ENCODE measurements around the gene CCT7. TPM values are rescaled to one million over a fixed set of nuclear protein-coding genes. Genes with fewer than 3 reads are reported as not detected.
"Not testable (repeated sequence)": the region's sequence is repeated elsewhere in the genome, so short reads cannot be mapped to it uniquely, and the experiment has no call there.

The CCT7 gene
- total RNA-seq: 192 TPM

DNA sequence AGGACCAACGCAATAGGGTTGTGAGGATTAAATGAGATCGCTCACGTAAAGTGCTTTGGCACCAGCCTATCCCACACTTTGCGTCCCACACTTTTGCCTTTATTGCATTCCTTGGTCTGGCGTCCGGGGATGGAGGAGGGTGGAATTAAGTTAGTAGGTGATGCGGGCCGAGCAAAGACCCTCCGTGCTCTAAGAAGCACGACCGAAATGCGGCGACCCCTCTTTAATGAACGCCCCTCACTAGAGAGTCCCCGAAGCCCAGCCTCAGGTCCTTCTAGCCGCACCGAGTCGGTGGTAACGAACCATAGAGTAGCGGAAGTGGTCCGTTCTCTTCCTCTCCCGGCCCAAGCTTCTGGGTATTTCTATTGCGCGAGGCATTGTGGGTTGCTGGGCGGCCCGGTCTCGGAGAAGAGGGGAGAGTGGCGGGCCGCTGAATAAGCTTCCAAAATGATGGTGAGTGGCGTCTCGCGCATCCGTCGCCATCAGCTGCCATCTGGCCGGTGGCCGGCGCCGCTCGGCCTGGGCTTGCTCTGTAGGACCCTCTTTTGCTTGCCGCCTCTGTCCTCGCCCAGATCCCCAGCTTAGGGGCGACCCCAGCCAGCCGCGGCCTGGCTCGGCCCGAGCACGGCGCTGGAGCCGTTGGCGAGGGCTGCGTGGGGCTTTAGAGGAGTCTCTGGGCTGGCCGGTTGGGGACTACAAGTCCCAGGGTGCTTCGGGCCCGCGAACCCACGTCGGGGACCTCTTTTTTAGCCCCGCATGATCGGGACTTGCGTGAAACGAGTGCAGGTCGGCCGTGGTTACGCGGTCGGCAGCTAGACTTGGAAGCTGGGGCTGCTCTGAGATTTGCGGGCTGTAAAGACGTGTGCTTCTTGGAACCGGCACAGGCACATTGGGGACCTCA lies at the start of gene CCT7:
Gene CCT7, plus strand, starts transcription at position 377 of the 901 bp plus-strand sequence. Its CDS starts 71 bp downstream, at position 448.
- DNase-seq: peak; percentile 96

GRCh38 chr2:73185965-73186364 lies 48.1 kb upstream of the CCT7 start:
- DNase-seq: no peak

GRCh38 chr2:73187549-73187948 lies 46.6 kb upstream of the CCT7 start:
- no peak for DNase-seq

- no peak for DNase-seq
Measured at GRCh38 chr2:73197579-73197978, 36.5 kb upstream of the CCT7 start.

GRCh38 chr2:73200281-73200680 lies 33.8 kb upstream of the CCT7 start:
- not testable (repeated sequence) for DNase-seq

DNA sequence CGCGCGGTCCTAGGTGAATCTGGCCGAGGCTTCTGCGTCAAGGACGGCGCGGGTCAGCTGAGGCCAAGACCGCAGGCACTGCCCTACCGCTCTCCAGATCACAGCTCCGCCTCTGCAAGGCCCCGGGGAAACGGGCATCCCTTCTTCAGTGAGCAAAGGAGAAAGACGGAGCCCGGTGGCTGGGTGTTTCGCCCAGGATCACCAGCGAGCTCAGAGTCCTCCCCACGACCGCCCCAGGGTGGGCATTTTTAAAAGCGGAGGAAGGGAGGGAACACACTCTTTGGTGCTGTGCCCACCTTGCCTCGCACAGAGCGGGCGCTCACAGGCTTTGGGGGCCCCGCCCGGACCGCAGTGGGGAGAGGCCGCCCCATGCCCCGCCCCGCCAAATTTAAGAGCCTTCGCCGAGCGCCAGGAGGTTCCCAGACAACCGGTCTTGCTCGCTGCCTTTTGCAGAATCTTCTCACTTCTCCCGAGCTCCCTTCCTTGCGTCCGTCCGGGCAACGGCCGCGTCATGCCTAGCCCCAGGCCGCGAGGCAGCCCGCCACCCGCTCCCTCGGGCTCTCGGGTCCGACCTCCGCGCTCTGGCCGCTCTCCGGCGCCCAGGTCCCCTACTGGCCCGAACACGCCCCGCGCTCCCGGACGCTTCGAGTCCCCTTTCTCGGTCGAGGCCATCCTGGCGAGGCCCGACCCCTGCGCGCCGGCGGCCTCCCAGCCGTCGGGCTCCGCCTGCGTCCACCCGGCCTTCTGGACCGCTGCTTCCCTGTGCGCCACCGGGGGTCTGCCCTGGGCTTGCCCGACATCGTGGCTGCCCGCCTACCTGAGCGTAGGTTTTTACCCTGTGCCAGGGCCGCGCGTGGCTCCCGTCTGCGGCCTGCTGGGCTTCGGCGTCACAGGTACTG lies 31.7 kb upstream of the CCT7 start, which contains the start of gene NOTO:
Gene NOTO, plus strand, starts transcription at position 419 of the 899 bp plus-strand sequence. Its CDS starts 93 bp downstream, at position 512.
- DNase-seq: no peak

DNA sequence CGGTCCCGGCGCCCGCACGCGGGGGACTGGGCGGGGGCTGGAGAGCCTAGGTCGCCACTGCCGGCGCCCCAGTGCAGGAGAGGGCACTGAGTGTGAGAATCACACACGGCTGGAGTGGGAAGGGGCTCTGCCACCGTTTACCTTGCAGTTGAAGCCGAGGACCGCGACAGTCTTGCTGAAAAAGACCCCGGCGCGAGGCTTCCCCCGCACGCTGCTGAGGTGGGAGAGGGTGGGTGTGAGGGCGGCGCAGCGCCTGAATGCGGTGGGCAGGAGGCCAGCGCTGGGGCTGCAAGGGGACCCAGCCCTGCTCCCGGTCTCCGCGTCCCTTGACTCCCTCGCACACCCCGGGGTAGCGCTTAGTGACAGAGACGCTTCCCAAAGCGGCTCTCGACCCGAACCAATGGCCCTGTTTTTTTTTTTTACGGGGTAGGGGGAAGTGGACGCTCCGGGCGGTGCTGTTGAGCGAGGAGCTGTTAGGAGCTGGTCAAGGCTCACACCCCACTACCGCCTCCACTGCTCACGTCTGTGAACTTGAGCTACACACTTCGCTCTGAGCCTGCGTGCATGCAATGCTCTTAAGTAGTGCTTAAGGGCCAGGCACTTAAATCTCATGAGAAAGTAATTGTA lies 30.9 kb upstream of the CCT7 start:
- no peak for DNase-seq

DNA sequence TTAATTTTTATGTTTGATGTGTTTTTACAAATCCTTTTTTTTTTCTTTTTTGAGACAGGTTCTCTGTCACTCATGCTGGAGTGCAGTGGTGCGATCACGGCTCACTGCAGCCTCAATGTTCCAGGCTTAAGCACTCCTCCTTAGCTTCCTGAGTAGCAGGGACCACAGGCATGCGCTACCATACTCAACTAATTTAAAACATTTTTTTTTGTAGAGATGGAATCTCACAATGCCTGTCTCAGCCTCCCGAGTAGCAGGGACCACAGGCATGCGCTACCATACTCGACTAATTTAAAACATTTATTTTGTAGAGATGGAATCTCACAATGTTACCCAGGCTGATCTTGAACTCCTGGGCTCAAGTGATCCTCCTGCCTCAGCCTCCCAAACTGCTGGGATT lies 28.5 kb upstream of the CCT7 start:
- no peak for DNase-seq

DNA sequence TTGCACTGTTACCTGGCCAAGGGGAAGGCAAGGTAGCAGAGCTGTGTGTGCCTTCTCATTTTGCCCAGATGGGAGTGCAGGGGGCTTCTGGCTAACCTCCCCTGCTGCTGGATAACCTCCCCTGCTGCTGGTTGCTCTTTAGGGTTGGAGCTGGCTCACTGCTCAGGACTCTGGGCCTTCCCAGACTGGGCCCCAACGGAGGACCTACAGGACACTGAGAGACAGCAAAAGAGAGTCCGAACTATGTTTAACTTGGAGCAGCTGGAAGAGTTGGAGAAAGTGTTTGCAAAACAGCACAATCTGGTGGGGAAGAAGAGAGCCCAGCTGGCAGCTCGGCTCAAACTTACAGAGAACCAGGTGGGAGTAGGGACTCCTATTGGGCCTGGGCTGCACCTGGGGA lies 25.9 kb upstream of the CCT7 start:
- DNase-seq: no peak

GRCh38 chr2:73210019-73210418 lies 24.1 kb upstream of the CCT7 start:
- no peak for DNase-seq

DNA sequence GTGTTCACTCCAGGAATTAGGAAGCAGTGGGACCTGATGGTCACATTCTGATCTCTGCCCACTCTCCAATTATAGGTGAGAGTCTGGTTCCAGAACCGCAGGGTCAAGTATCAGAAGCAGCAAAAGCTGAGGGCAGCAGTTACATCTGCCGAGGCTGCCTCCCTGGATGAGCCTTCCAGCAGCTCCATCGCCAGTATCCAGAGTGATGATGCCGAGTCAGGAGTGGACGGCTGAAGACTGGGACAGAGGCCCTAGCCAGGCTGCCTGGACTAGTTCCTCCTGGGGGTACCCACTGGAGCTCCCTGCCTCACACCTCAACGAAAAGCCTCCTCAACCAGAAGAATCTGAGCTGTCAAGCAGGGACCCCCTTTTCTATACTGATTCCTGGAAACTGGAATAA lies 23.4 kb upstream of the CCT7 start:
- DNase-seq: no peak

GRCh38 chr2:73212098-73212447 lies 22.0 kb upstream of the CCT7 start:
- DNase-seq: no peak

GRCh38 chr2:73212448-73213176 lies 21.5 kb upstream of the CCT7 start:
- DNase-seq: peak; percentile 74

GRCh38 chr2:73214120-73215035 lies 19.7 kb upstream of the CCT7 start, which contains the start of gene SMYD5:
SMYD5 (plus strand) TSS chr2:73214245; CDS start chr2:73214267, 22 bp downstream.
- peak; percentile 90 for DNase-seq

DNA sequence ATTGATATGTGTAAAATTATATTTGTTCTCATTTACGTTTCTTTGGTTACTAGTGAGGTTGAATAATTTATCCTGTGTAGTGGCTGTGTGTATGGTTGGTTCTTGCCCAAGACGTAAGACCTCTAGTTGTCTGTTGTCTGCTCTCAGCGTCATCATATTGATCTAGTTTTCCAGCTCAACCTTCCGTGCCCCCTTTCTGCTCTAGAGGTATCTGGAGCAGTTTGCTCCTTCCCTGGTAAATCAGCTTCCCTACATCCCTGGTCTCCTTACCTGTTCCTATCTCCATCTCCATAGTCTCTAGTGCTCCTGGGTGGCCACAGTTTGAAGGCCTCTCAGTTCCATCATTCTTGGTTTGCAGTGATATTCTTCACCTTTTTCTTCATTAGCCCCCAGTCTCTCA lies 18.9 kb upstream of the CCT7 start:
- no peak for DNase-seq

GRCh38 chr2:73217160-73217559 lies 16.9 kb upstream of the CCT7 start:
- DNase-seq: no peak

DNA sequence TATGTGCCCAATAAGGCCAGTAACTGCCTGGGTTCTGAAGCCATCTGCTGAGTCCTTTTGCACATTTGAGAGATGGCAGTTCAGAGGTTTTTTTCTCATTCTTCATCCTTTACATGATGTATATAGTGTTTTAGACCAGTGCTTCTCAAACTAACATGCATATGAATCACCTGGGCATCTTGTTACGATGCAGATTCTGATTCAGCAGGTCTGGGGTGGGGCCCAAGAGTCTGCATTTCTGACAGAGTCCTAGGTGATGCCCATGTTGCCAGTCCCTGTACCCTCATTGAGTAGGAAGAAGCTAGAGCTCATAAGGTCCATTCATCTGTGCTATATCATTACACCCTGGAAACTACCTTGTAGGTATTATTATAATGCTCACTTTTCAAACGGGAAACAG lies 16.3 kb upstream of the CCT7 start:
- DNase-seq: no peak

DNA sequence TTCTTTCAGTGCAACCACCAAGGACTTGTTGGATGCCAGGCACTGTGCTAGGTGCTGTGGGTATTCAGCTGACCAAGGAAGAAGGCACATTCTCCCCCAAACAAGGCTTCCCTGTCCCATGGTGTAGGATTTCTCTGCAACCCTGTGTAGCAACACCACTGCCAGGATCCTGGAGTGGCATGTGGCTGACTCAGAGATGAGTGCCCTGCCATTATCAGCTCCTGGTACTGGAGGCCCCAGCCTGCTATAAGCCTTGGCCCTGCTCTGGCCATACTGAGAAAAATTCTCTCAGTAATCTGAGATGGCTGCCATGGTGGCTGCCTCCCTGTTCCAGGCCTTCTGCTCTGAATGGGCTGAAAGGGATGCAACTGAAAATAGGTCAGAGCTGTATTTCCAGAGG lies 15.8 kb upstream of the CCT7 start:
- no peak for DNase-seq

DNA sequence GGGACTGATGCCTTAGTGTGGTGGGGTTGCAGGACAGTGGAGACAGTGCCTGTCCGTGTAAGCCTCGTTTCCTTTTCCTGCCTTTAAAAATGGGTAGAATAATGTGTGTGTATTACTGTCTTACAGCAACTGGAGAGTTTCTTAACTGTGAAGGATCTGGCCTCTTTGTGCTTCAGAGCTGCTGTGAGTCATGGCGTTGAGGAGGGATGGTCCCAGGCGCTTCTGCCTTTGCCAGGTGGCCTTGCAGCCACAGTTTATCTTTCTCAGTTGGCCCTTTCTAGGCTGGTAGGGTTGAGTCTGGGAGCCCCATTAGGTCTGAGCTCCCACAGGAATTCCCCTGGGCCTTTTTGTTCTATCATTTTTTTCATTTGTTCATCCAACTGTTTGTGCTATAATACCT lies 10.3 kb upstream of the CCT7 start:
- no peak for DNase-seq

- DNase-seq: no peak
Measured at GRCh38 chr2:73225513-73226360, 8.4 kb upstream of the CCT7 start.
